HepG2 (cell line): ENCODE measurements around the gene SMIM8. TPM values are rescaled to one million over a fixed set of nuclear protein-coding genes. Genes with fewer than 3 reads are reported as not detected.

ENCODE experiments used
- ARID4A ChIP-seq: sonication (generic); formaldehyde crosslinking; IDR thresholded peaks from 2 replicates; pipeline ENCODE4 v1.5.0; 2020; ENCODE audit warnings: mild to moderate bottlenecking, missing genetic modification reagents, borderline replicate concordance
- CC2D1A ChIP-seq: sonication (generic); formaldehyde crosslinking; IDR thresholded peaks from 2 replicates; pipeline ENCODE4 v1.8.1; 2023; ENCODE audit warnings: mild to moderate bottlenecking, missing genetic modification reagents
- CHD4 ChIP-seq: fragments of 200-600 bp; sonication (generic); IDR thresholded peaks from 2 replicates; pipeline ENCODE4 v1.7.0; 2017; ENCODE audit warnings: mild to moderate bottlenecking, low read length, borderline replicate concordance
- NBN ChIP-seq: fragments of 450-650 bp; conservative IDR thresholded peaks from 2 replicates; pipeline ENCODE4 v1.6.1; 2017
- NR3C1 ChIP-seq: sonication (generic); formaldehyde crosslinking; IDR thresholded peaks from 2 replicates; pipeline ENCODE4 v1.4.0; 2020; ENCODE audit warnings: missing genetic modification reagents
- SKI ChIP-seq: fragments of 450-650 bp; IDR thresholded peaks from one replicate; pipeline ENCODE4 v1.6.1; 2018; ENCODE audit warnings: mild to moderate bottlenecking; ENCODE audit not compliant: partially characterized antibody
- SMARCC2 ChIP-seq: fragments of 450-650 bp; IDR thresholded peaks from 2 replicates; pipeline ENCODE4 v1.6.1; 2017; ENCODE audit warnings: antibody characterized with exemption, mild to moderate bottlenecking
- SMC3 ChIP-seq: IDR thresholded peaks from 2 replicates; pipeline ENCODE4 v1.6.1; 2011; ENCODE audit warnings: low read length, improper control_type of control experiment
- SMYD3 ChIP-seq: sonication (generic); formaldehyde crosslinking; IDR thresholded peaks from 2 replicates; pipeline ENCODE4 v1.8.1; 2023; ENCODE audit warnings: mild to moderate bottlenecking, missing genetic modification reagents
- STAT6 ChIP-seq: sonication (generic); formaldehyde crosslinking; IDR thresholded peaks from 2 replicates; pipeline ENCODE4 v1.4.0; 2020; ENCODE audit warnings: missing genetic modification reagents, mild to moderate bottlenecking, borderline replicate concordance
- TCF7L2 ChIP-seq: IDR thresholded peaks from 2 replicates; pipeline ENCODE4 v1.6.1; 2011; ENCODE audit warnings: mild to moderate bottlenecking, low read depth, low read length, moderate library complexity
- ZBTB34 ChIP-seq: sonication (generic); formaldehyde crosslinking; IDR thresholded peaks from 2 replicates; pipeline ENCODE4 v1.8.0; 2022; ENCODE audit warnings: mild to moderate bottlenecking, missing genetic modification reagents
- ZNF251 ChIP-seq: sonication (generic); formaldehyde crosslinking; IDR thresholded peaks from 2 replicates; pipeline ENCODE4 v1.9.0; 2021; ENCODE audit warnings: mild to moderate bottlenecking, missing genetic modification reagents
- ZNF362 ChIP-seq: sonication (generic); formaldehyde crosslinking; IDR thresholded peaks from 2 replicates; pipeline ENCODE4 v1.4.0; 2020; ENCODE audit warnings: missing genetic modification reagents, mild to moderate bottlenecking, borderline replicate concordance
- ZNF441 ChIP-seq: sonication (generic); formaldehyde crosslinking; IDR thresholded peaks from 2 replicates; pipeline ENCODE4 v1.7.0; 2021; ENCODE audit warnings: missing genetic modification reagents, borderline replicate concordance
- ZNF496 ChIP-seq: sonication (generic); formaldehyde crosslinking; IDR thresholded peaks from 2 replicates; pipeline ENCODE4 v1.8.1; 2023; ENCODE audit warnings: mild to moderate bottlenecking, moderate library complexity, missing genetic modification reagents; ENCODE audit not compliant: insufficient replicate concordance
- ZNF530 ChIP-seq: sonication (generic); formaldehyde crosslinking; IDR thresholded peaks from 2 replicates; pipeline ENCODE4 v1.5.0; 2020; ENCODE audit warnings: low read depth, mild to moderate bottlenecking, missing genetic modification reagents
- ZNF772 ChIP-seq: sonication (generic); formaldehyde crosslinking; IDR thresholded peaks from 2 replicates; pipeline ENCODE4 v1.5.0; 2020; ENCODE audit warnings: mild to moderate bottlenecking, missing genetic modification reagents
- ZNF83 ChIP-seq: sonication (generic); formaldehyde crosslinking; IDR thresholded peaks from 2 replicates; pipeline ENCODE4 v1.4.0; 2020; ENCODE audit warnings: missing genetic modification reagents, mild to moderate bottlenecking, borderline replicate concordance
- ZSCAN29 ChIP-seq: sonication (generic); formaldehyde crosslinking; conservative IDR thresholded peaks from 2 replicates; pipeline ENCODE4 v1.4.0; 2020; ENCODE audit warnings: mild to moderate bottlenecking, missing genetic modification reagents
- polyA plus RNA-seq, 8 experiments: library from polyadenylated mRNA; depleted of rRNA in 3 of 8; stranded (reverse) in 7 of 8; unstranded in 1 of 8; fragments of >200 nt; fragmentation: Illumina TruSeq in 4 of 8; extraction: Trizol in 4 of 8; gene quantifications; 2 replicates each; pipeline versions ENCODE4 v1.2.1 to v1.2.3, GENCODE V29; 2011 to 2016; ENCODE audit warnings: low read depth in 4 of 8, missing spikeins in 1 of 8, mixed read lengths in 1 of 8; ENCODE audit not compliant: insufficient read depth in 1 of 8
- total RNA-seq, 5 experiments: library from RNA; depleted of rRNA; stranded (reverse); fragments of >200 nt; fragmentation: Illumina TruSeq; extraction: Trizol; gene quantifications; 2 replicates each; pipeline ENCODE4 v1.2.3, GENCODE V29; 2016; ENCODE audit warnings: low read depth in 1 of 5

SMIM8 gene
- total and polyA plus RNA-seq, 2 of the 13 experiments (the other 11 are each of a cell fraction or from before 2014, with no cell fraction given), result 4.8 to 10.0 TPM

GRCh38 chr6:87322304-87323212 lies at the start of gene SMIM8 (continued):
- TF ChIP-seq NBN (no peak), CHD4 (no peak), ZBTB34 (CRISPR knock-in tag) (0 out of 2 replicates have a peak, but pooled peaks have one; percentile 9), ZNF362 (CRISPR knock-in tag) (no peak), CC2D1A (CRISPR knock-in tag) (no peak), ZNF496 (no peak), ZNF530 (no peak), STAT6 (CRISPR knock-in tag) (no peak), SMC3 (no peak; the same call in 1 of the 2 replicates), ZNF251 (CRISPR knock-in tag) (no peak), ZSCAN29 (CRISPR knock-in tag) (no peak), NR3C1 (CRISPR knock-in tag) (no peak), SMARCC2 (no peak), ZNF441 (peak; percentile 69; the same call in 1 of the 2 replicates), ARID4A (CRISPR knock-in tag) (peak; percentile 88), TCF7L2 (no peak), SMYD3 (no peak), SKI (peak; percentile 80), ZNF772 (CRISPR knock-in tag) (peak; percentile 95), ZNF83 (CRISPR knock-in tag) (no peak)
